Activated CD4-positive, CD25-positive, alpha-beta regulatory T cell treated with anti-CD3 and anti-CD28 coated beads, Interleukin-2, amount 50 U/mL, for 16 hours (primary cell): ENCODE data around the gene SLC6A3.
"Not testable (repeated sequence)": the region's sequence is repeated elsewhere in the genome, so short reads cannot be mapped to it uniquely, and the experiment has no call there.

Source experiments
- DNase-seq: peaks from one replicate; pipeline ENCODE4 v3.0.0-alpha.2; 2020; ENCODE audit warnings: low read depth, low spot score

Gene SLC6A3

DNA sequence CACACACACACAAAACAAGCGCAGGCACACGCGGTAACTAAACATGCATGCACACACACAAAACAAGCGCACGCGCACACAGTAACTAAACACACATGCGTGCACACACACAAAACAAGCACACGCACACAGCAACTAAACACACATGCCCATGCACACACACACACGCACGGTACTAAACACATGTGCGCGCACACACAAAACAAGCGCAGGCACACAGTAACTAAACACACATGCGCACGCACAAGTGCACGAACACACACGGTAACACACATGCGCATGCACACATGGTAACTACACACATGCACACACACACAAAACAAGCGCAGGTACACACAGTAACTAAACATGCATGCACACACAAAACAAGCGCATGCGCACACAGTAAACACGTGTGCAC is 19.9 kb upstream of the SLC6A3 start:
- DNase-seq: no peak

DNA sequence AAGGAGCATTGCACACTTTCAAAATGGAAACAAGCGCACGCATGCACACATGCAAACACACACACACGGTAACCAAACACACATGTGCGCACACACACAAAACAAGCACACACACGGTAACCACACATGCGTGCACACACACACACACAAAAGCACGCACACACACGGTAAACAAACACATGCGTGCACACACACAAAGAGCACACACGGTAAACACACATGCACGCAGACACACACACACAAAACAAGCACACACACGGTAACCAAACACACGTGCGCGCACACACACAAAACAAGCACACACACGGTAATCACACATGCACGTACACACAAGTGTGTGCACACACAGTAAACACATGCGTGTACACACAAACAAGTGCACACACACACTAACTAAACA is 19.3 kb upstream of the SLC6A3 start:
- DNase-seq: no peak

DNA sequence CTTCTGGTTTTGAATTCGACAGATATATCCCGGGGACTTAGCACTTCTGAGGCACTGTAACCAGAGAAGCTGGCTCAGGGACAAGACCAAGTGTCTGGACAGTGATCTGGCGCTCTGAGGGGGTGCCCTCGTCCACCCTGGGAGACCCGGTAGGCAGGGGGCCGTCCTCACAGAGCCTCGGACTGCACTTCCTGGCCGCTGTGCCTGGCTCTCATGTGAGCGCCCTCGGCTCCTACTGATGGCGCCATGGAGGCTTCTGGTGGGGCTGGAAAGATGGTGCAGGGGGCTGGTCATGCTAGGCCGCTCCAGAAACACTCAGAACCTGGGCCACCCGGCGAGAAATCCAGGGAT is 18.8 kb upstream of the SLC6A3 start:
- DNase-seq: no peak

DNA sequence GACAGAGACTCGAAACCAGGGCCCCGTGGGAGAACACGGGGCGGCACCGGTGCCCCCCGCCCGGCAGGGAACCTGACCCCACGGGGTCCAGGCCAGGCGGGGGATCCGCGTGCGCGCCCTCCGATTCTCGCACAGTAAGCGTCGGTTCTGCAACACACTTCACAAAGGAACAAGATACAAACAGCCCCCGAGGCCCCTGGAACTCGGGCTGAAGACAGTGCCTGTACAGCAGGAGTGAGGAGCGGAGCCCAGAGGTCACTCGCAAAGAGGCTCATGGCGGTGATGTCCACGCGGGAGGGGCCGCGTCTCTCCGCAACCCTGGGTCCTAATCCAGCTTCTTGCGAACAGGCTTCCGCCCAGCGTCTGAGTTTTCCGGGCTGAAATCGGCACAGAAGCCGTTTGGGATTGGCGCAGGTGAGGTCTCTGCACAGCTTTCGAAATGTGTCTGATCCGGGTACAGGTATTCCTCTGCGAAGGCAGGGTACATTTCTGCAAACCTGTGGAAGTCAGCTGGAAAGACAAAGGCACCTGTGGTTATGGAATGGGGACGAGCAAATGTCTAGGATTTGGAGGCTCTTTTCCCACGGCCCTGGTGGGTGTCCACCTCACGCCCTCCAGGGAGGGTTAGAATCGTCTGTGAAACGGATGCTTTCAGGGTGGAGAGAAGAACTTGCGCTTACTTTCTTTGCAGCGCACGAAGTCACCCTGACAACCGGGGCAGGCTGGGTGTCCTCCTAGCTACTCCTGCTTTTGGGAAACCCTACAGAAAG is 18.3 kb upstream of the SLC6A3 start:
- DNase-seq: no peak

DNA sequence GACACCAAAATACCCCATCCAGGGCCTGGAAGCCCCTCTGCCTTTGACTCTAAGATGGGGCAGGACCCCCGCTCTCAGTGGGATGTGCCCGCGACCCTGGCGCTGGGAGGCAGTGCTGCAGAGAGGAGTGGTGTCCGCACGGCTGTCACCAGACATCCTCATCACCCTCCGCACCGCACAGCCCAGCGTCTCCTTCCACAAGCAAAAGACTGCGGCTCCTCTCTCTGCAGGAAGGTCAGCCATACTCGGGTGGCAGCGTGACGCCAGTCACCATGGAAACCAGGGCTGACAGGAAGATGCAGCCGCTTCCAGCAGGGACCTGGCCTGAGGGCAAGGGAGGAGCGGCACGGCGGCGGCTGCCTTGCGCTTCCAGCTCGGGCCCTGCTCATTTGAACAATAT is 17.1 kb upstream of the SLC6A3 start:
- DNase-seq: no peak

DNA sequence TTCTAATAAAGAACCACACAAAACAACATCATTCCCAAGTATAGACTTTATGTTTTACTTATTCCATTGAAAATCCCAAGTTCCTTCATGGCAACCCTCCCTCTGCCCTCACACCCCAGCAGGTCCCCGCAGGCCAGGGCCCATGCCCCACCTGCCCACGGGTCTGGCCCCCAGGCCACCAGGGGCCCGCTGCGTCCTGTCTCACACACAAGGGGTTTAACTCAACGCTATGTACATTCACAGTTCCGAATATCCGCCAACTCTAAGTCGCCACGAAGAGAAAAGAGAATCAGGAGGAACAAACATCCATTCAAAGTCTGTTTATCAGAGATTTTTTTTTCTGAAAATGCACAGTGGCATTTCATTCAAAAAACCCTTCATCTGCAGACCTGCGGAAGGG is 16.2 kb upstream of the SLC6A3 start:
- no peak for DNase-seq

DNA sequence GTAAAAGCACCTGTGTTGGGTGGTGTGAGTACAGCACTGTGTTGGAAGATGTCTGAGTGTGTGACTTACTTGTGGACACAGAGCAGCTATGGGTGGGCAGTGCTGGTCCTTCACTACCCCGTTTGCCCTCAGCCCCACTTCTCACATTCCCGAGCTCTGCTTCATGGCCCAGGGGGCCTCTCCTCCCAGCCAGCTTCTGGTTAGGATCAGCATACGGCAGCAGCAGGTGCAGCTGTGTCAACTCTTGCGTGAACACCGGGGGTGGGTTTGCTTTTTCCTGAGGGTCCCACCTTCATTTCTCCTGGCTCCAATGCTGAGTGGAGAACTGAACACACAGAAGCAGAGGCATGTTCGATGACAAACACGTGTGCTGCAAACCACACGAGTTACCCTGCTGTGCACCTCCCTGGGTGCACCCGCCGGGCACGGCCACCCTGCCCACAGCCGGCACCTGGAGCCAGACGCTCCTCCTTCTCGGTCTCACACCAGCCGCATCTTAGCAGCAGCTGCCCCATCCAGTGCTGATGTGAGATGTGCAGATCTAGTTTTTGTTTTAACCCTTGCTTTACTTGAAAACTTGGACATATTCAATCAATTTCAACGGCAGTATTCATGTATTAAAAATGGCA is 14.9 kb upstream of the SLC6A3 start:
- DNase-seq: no peak

DNA sequence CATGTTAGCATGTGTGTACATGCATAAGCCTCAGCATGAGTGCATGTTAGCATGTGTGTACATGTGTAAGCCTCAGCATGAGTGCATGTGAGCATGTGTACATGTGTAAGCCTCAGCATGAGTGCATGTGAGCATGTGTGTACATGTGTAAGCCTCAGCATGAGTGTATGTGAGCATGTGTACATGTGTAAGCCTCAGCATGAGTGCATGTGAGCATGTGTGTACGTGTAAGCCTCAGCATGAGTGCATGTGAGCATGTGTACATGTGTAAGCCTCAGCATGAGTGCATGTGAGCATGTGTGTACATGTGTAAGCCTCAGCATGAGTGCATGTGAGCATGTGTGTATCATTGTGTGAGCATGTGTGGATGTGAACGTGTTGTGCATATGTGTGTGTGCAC is 14.2 kb upstream of the SLC6A3 start:
- not testable (repeated sequence) for DNase-seq

DNA sequence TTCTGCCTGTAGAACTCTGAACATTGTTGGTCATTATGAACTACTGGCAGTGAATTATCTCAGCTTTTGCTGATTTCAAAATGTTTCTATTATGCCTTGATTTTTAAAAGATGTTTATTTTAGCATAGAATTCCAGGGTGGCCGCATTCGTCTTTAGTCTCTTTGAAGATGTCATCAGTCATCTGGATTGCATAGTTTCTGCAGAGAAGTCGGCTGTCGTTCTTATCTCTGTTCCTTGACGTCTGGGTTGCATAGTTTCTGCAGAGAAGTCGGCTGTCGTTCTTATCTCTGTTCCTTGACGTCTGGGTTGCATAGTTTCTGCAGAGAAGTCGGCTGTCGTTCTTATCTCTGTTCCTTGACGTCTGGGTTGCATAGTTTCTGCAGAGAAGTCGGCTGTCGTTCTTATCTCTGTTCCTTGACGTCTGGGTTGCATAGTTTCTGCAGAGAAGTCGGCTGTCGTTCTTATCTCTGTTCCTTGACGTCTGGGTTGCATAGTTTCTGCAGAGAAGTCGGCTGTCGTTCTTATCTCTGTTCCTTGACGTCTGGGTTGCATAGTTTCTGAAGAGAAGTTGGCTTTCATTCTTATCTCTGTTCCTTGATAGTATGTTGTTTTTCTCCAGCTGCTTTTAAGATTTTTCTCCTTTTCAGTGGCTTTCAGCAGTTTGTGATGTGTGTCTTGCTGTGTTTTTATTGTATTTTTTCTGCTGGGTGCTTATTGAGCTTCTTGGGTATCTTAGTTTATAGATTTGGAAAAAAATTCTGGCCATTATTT is 11.1 kb upstream of the SLC6A3 start:
- not testable (repeated sequence) for DNase-seq

DNA sequence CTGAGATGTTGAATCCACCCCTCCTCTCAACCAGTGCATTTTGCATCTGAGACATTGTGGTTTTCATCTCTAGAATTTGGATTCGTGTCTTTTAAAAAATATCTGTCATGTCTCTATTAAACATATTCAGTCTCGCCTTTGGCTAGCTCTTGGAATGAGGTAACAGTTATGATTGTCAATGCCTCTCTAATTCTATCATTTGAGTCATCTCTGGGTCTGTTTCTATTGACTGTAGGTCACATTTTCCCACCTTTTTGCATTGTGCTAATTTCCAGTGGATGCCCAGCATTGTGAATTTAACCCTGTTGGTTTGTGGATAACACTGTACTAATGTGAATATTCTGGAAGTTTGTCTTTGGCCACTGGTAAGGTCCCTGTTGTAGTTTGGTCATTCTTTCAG is 8.4 kb upstream of the SLC6A3 start:
- DNase-seq: no peak

DNA sequence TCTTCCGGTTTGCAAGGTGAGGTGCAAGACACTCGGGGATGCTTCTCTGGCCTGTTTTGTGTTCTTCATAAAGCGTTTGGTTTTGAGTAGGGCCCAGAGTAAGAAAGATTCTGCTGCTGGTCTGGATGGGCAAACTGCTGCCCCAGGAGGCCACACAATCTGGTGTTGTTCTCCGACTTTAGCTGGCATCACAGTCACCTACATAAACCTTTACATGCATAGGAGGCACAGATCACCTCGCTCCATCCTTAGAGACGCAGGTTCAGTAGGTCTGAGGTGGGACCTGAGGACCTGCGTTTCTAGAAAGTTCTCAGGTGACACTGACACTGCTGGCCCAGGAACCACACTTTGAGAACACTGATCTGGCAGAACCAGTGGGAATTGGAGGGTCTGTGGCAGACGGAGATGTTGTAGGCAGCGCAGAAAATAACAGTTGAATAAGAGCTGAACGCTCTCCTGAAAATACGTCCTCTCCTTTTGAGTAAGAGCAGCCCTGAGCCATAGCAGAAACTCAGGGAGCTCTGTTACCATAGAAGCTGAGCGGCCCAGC is 3.9 kb upstream of the SLC6A3 start:
- no peak for DNase-seq

DNA sequence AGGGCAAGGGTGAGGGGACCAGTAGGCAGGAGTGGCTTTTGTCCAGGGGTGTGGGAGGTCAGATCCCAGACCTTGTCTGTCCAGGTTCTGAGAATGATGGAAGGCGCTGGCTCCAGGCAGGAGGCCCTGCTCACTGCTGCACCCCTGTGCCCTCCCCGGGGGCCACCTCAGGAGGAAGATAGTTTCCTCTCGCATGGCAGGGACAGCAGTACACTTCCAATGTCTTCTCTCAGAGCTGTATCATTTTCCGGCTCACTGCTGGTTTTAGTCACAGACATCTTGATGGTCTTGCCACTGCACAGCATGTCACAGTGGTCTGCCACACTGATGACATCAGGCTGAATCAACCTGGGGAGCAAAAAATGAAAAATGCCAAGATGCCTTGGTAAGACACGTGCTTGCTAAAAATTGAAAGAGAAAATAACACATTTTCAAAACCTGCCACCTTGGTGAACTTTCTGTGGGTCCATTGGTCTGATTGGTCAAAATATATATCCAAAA is 3.3 kb upstream of the SLC6A3 start:
- DNase-seq: no peak

DNA sequence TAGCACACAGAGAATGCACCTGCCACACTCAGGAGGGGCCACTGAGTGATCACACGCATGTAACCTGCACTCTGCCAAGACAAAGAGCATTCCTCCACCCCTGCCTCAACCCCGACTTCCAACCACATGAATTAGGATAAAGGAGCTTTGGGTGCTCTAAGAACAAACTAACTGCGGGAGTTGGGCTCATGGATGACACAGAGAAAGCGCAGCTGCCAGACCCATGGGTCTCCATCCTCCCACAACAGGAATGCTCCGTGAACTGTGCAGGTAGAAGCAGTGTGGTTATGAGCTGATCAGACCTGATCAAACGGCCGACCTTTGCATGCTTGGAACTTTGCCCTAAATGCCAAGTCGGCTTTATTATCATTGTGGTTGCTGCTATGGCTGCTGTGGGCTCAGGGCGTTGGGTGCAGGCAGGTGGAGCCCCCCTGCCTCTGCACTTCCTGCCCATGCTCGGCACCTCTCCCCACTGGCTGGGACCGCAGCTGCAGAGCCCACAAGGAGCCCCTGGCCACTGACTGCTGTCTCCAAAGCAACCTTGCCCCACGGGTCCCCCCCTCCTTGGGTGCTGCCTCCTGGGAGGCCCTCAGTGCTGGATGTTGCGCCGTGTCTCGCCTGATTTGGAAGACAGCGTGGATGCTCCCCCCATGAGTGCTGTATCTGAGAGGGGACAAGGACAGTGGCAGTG is 2.6 kb upstream of the SLC6A3 start:
- DNase-seq: no peak

DNA sequence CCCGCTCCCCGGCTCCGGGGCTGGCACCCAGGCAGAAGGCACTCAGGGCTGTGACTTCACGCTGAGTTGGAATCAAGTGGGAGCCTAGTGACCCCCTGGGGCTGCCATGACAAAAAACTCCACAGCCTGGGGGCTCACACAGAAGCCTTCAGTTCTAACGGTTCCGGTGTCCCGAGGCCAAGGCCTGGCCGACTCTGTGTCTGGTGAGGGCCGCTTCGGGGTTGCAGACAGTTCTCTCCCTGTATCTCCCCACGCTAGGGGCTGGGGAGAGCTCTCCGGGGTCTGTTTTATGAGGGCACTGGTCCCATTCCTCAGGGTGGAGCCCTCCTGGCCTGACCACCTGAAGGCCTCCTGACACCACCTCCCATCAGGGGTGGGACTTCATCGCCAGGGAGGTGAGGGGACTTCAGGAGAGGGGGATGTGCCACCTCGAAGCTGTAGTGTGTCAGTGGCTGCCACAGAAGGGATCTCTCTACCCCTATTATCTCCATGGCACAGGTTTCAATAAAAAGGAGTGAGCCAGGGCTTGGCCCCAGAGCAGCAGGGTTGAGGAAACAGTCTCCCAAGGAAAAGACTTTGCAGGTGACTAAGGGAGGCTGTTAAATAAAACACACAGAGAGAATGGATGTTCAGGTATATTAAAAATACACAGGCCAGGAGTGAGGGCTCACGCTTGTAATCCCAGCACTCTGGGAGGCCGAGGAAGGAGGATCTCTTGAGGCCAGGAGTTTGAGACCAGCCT is 1.5 kb upstream of the SLC6A3 start:
- no peak for DNase-seq

DNA sequence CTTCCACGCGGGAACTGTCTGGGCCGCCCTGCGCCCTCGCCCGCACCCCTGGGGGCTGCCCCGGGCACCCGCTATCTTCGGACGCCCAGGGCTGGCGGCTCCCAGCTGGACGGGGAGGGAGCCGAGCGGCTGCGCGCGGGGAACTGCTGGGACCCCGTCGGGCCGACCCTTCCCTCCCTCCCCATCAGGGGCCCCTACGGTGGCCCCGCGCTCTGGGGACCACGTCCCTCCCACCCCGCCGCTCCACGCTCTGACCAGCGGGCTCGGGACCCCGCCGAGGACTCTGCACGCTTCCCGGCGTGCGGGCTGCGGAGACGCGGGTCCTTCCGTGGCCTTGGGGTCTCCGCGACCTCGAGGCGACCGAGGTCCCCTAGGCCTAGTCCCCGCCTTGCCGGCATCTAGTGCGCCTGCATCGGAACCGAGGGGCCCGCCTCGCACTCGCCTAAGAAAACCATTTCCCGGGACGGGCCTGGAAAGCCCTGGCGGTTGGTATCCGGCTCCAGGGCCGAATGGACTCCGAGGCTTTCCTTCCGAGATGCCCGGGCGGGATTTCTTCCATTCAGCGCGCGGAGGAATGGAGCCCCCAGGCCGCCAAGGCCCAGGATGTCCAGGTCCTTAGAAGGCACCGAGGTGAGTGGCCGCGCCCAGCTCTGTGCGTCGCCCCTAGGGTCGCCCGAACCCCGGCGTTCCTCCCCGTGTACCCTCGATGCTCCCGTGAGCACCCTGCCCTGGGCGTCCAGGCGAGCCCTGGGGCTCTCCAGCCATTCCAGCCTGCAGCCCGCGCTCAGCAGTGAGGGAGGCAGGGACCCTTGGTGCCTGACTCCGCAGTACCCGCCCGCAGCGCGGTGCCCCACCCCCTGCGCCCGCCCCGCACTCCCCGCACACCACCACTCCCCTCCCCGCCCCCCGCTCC is 705 bp upstream of the SLC6A3 start:
- no peak for DNase-seq

DNA sequence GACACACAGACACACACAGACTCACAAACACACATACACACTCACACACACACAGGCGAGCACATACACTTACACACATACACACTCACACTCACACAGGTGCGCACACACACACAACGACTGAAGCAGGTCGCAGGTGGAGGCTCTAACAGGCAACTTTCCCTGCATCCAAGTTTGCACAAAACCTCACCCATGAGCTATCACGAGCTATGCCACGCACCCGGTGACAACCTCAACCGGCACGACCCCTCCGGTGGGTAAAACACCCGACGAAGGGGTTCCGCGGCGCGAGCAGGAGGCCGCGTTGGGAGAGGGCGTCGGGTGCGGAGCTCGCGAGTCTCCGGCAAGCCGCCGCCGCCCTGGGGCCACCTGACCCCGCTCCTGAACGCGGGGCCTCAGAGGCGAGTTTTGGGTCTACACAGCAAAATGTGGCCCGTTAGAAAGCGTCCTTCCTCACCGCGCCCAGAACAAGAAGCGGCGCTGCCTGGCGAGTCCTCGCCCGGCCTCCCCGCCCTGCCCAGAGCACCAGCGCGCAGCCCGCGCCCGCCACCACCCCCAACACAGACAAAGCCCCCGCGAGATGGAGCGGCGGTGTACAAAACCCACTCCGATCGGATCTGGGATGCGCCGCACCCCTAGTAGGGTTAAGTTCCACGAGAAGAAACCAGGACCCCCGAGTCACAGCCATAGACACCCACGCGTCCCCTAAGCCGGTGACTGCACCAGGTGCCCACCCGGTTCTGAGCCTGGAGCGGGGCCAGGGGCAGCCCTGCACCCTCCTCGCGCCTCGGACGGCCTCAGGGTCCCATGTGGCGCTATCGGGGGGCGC is 665 bp downstream of the SLC6A3 start:
- no peak for DNase-seq

DNA sequence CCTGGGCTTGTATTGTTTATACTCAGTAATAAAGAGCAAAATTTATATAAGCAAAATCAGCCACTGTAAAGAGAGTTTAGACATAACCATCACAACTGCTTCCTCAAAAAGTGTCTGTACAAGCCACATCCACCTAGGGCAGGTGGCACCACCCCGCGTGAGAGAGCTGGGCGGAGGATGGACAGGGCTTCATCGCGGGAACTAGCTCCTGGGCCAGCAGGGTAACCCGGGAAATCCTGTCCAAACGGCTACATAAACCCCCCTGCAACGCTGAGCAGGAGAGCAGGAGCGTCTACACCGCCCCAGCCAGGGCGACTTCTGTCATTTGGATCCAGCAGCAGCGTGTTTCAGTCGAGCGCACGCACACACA is 1.3 kb downstream of the SLC6A3 start:
- no peak for DNase-seq

DNA sequence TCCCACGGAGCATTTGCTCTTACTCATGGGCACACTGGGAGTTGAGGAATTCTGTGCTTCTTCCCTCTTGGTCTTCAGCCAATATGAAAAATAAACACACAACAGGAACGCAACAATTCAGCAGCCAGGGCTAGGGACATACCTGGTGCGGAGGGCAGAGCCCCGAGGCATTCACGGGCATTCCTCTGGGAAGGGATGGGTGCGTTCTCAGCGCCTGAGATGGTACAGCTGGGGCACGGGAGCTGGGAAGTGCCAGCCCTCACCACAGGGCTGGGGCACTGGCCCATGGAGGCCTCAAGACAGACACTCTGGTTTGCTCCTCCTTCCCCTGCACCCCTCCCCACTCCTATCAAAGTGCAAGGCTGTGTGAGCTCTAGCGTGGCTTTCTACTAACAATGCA is 2.1 kb downstream of the SLC6A3 start:
- DNase-seq: no peak
